H9 (cell line): Measurements from ENCODE around the gene TSPAN4. TPM values are rescaled to one million over a fixed set of nuclear protein-coding genes. Genes with fewer than 3 reads are reported as not detected.

Experiments
- DNase-seq: peaks from one replicate; pipeline ENCODE4 v3.0.0-alpha.2; 2017
- H2AFZ ChIP-seq: one replicate; pipeline ENCODE4 v1.6.1; 2013; ENCODE audit warnings: mild to moderate bottlenecking, low read length, control low read depth, moderate library complexity
- H2AK5ac ChIP-seq: 2 replicates; pipeline ENCODE4 v1.6.1; 2013; ENCODE audit warnings: low read length, control low read depth, mixed read lengths; ENCODE audit not compliant: insufficient read length
- H2BK120ac ChIP-seq: one replicate; pipeline ENCODE4 v1.6.1; 2013; ENCODE audit warnings: low read depth, mild to moderate bottlenecking, low read length, control low read depth, inconsistent platforms; ENCODE audit not compliant: poor library complexity, severe bottlenecking
- H2BK12ac ChIP-seq: 2 replicates; pipeline ENCODE4 v1.6.1; 2013; ENCODE audit warnings: low read length, control low read depth, mixed read lengths, low read depth; ENCODE audit not compliant: insufficient read length
- H2BK15ac ChIP-seq: 2 replicates; pipeline ENCODE4 v1.6.1; 2013; ENCODE audit warnings: low read depth, low read length, control low read depth
- H2BK20ac ChIP-seq: one replicate; pipeline ENCODE4 v1.6.1; 2013; ENCODE audit warnings: low read depth, mild to moderate bottlenecking, low read length, control low read depth, inconsistent platforms; ENCODE audit not compliant: poor library complexity, severe bottlenecking
- H2BK5ac ChIP-seq: 2 replicates; pipeline ENCODE4 v1.6.1; 2013; ENCODE audit warnings: low read length, control low read depth, mixed read lengths; ENCODE audit not compliant: insufficient read length
- H3K14ac ChIP-seq: 2 replicates; pipeline ENCODE4 v1.6.1; 2013; ENCODE audit warnings: low read length, control low read depth; ENCODE audit not compliant: insufficient read depth
- H3K18ac ChIP-seq: 2 replicates; pipeline ENCODE4 v1.6.1; 2013; ENCODE audit warnings: low read depth, mild to moderate bottlenecking, mixed read lengths, low read length, control low read depth; ENCODE audit not compliant: insufficient read length
- H3K23ac ChIP-seq: 2 replicates; pipeline ENCODE4 v1.6.1; 2013; ENCODE audit warnings: low read length, control low read depth, mixed read lengths, low read depth; ENCODE audit not compliant: insufficient read length
- H3K23me2 ChIP-seq: 2 replicates; pipeline ENCODE4 v1.6.1; 2013; ENCODE audit warnings: low read depth, mild to moderate bottlenecking, mixed read lengths, low read length, control low read depth; ENCODE audit not compliant: insufficient read length, poor library complexity, severe bottlenecking
- H3K27ac ChIP-seq: 2 replicates; pipeline ENCODE4 v1.5.1; 2013; ENCODE audit warnings: low read length, control low read depth, mixed read lengths, low read depth; ENCODE audit not compliant: insufficient read length
- H3K27me3 ChIP-seq: 2 replicates; pipeline ENCODE4 v1.6.1; 2013; ENCODE audit warnings: low read length, control low read depth, inconsistent platforms; ENCODE audit not compliant: insufficient read depth
- H3K4ac ChIP-seq: 2 replicates; pipeline ENCODE4 v1.6.1; 2013; ENCODE audit warnings: low read depth, mild to moderate bottlenecking, control low read depth, inconsistent platforms, low read length, moderate library complexity
- H3K4me1 ChIP-seq: 2 replicates; pipeline ENCODE4 v1.6.1; 2013; ENCODE audit warnings: low read length, control low read depth, inconsistent platforms; ENCODE audit not compliant: insufficient read depth
- H3K4me2 ChIP-seq: 2 replicates; pipeline ENCODE4 v1.6.1; 2013; ENCODE audit warnings: low read length, control low read depth, mixed read lengths; ENCODE audit not compliant: insufficient read length, insufficient read depth
- H3K56ac ChIP-seq: 2 replicates; pipeline ENCODE4 v1.6.1; 2013; ENCODE audit warnings: low read depth, mild to moderate bottlenecking, mixed read lengths, low read length, control low read depth; ENCODE audit not compliant: insufficient read length
- H3K79me1 ChIP-seq: 2 replicates; pipeline ENCODE4 v1.6.1; 2013; ENCODE audit warnings: low read depth, mild to moderate bottlenecking, moderate library complexity, low read length, control low read depth, inconsistent platforms; ENCODE audit not compliant: insufficient read depth, poor library complexity, severe bottlenecking
- H3K79me2 ChIP-seq: 2 replicates; pipeline ENCODE4 v1.6.1; 2013; ENCODE audit warnings: low read length, control low read depth, inconsistent platforms; ENCODE audit not compliant: insufficient read depth
- H3K9ac ChIP-seq: 2 replicates; pipeline ENCODE4 v1.6.1; 2013; ENCODE audit warnings: low read length, control low read depth, mixed read lengths; ENCODE audit not compliant: insufficient read length; ENCODE audit errors: extremely low read depth
- H3K9me3 ChIP-seq: one replicate; pipeline ENCODE4 v1.6.1; 2013; ENCODE audit warnings: low read depth, low read length, inconsistent platforms; ENCODE audit not compliant: control insufficient read depth
- H3T11ph ChIP-seq: one replicate; pipeline ENCODE4 v1.6.1; 2013; ENCODE audit warnings: mild to moderate bottlenecking, low read length, control low read depth, inconsistent platforms
- H4K20me1 ChIP-seq: one replicate; pipeline ENCODE4 v1.6.1; 2013; ENCODE audit not compliant: control insufficient read depth, insufficient read length, insufficient read depth
- H4K5ac ChIP-seq: 2 replicates; pipeline ENCODE4 v1.6.1; 2013; ENCODE audit warnings: low read depth, mild to moderate bottlenecking, mixed read lengths, low read length, control low read depth; ENCODE audit not compliant: insufficient read length
- H4K8ac ChIP-seq: replicated peaks from 2 replicates; pipeline ENCODE4 v1.6.1; 2013; ENCODE audit warnings: low read length, control low read depth, mixed read lengths, low read depth; ENCODE audit not compliant: insufficient read length
- H4K91ac ChIP-seq: 2 replicates; pipeline ENCODE4 v1.6.1; 2013; ENCODE audit warnings: low read depth, mild to moderate bottlenecking, moderate library complexity, mixed read lengths, low read length, control low read depth; ENCODE audit not compliant: insufficient read length
- H3K27ac Mint-ChIP-seq, 3 experiments: 2 replicates in 2 of 3; 3 replicates in 1 of 3; pipeline ENCODE4 v1.8.0; 2020 to 2021; ENCODE audit warnings: mixed read lengths in 3 of 3, mild to moderate bottlenecking in 1 of 3, moderate library complexity in 1 of 3
- H3K27me3 Mint-ChIP-seq: 2 replicates; pipeline ENCODE4 v1.8.0; 2021; ENCODE audit warnings: low read depth, mild to moderate bottlenecking, moderate library complexity, mixed read lengths
- H3K36me3 Mint-ChIP-seq, 3 experiments: 2 replicates in 2 of 3; 3 replicates in 1 of 3; pipeline ENCODE4 v1.8.0; 2020 to 2021; ENCODE audit warnings: low read depth in 3 of 3, mixed read lengths in 3 of 3; ENCODE audit not compliant: insufficient read depth in 1 of 3
- H3K4me1 Mint-ChIP-seq, 2 experiments: 2 replicates each; pipeline ENCODE4 v1.8.0; 2020; ENCODE audit warnings: mixed read lengths in 2 of 2
- H3K4me3 Mint-ChIP-seq, 2 experiments: 2 replicates in 1 of 2; 3 replicates in 1 of 2; pipeline ENCODE4 v1.8.0; 2020 to 2021; ENCODE audit warnings: mild to moderate bottlenecking in 2 of 2, mixed read lengths in 2 of 2, moderate library complexity in 1 of 2
- H3K9me3 Mint-ChIP-seq, 2 experiments: 2 replicates in 1 of 2; 3 replicates in 1 of 2; pipeline ENCODE4 v1.8.0; 2020; ENCODE audit warnings: mild to moderate bottlenecking in 2 of 2, mixed read lengths in 2 of 2, moderate library complexity in 1 of 2
- CTCF ChIP-seq: fragments of 200-600 bp; sonication (generic); conservative IDR thresholded peaks from 3 replicates; pipeline ENCODE4 v1.8.0; 2021; ENCODE audit warnings: antibody characterized with exemption, mild to moderate bottlenecking
- WGBS: extraction: QIAGEN DNeasy Blood & Tissue Kit; methylation state at CpG from one replicate; pipeline ENCODE4 v1.1.7; 2013; ENCODE audit warnings: missing lambda C conversion rate, low lambda C conversion rate, mixed read lengths; ENCODE audit not compliant: insufficient read length; ENCODE audit errors: extremely low coverage; 5-methylcytosine and 5-hydroxymethylcytosine counted together
- total RNA-seq: library from RNA; stranded (reverse); gene quantifications from 2 replicates; pipeline ENCODE4 v1.2.1, GENCODE V29; 2021

TSPAN4 gene
- total RNA-seq, 1 experiment from 2014 or later: 64.6 TPM

DNA sequence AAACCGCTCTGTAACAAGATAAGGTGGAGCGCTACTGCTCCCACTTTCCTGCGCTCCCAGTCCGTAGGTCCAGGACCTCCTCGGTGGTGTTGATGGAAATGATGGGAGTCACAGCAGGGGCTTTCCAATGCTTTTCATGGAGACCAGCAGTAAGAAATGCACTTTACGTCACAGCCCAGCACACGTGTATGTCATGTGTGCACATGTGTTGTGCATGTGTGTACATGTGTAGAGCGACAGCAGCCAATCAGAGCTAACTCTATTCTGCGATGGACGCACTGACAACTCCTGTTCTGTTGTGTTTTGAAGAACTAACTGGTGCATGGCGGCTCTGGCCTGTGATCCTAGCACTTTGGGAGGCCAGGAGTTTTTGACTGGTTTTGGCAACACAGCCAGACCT lies 66.8 kb downstream of the TSPAN4 start:
- Histone ChIP-seq H3K14ac (no peak overlapping the region), H2BK5ac (no peak overlapping the region), H3T11ph (no peak overlapping the region), H3K79me2 (peaks cover 3% of the 10 kb centered on the region; the same call in 1 of the 2 replicates), H4K91ac (no peak overlapping the region), H3K4me2 (no peak overlapping the region), H3K9me3 (no peaks in the 10 kb centered on the region), H3K23me2 (peaks cover 18% of the 10 kb centered on the region), H3K23ac (no peak overlapping the region), H2BK12ac (no peak overlapping the region), H4K8ac (no peak overlapping the region), H3K4ac (no peak overlapping the region), H2AK5ac (no peak overlapping the region), H3K56ac (no peak overlapping the region), H2BK20ac (no peak overlapping the region), H3K4me1 (no peaks in the 10 kb centered on the region; the same call in 1 of the 2 replicates), H3K18ac (no peak overlapping the region), H3K27ac (no peak overlapping the region), H2BK15ac (no peak overlapping the region), H2AFZ (no peak overlapping the region), H2BK120ac (no peak overlapping the region), H3K9ac (no peak overlapping the region), H3K79me1 (peaks cover 6% of the 10 kb centered on the region), H3K27me3 (no peaks in the 10 kb centered on the region), H4K20me1 (peaks cover 3% of the 10 kb centered on the region), H4K5ac (no peak overlapping the region)
- DNase-seq: no peak
- peak overlapping the region; percentile 94 to 98 for H3K4me3 Mint-ChIP-seq
- peak overlapping the region in 1 of 3 experiments; percentile 62; a peak in 1 of 7 replicates for H3K27ac Mint-ChIP-seq
- H3K36me3 Mint-ChIP-seq: peaks cover 2 to 35% (median 23%) of the 10 kb centered on the region in 3 experiments; a peak in 6 of 7 replicates
- H3K9me3 Mint-ChIP-seq: no peaks in the 10 kb centered on the region; a peak in 1 of 5 replicates
- no peaks in the 10 kb centered on the region for H3K27me3 Mint-ChIP-seq
- TF ChIP-seq CTCF: no peak
- H3K4me1 Mint-ChIP-seq: peaks cover 9 to 14% of the 10 kb centered on the region in 2 experiments
- no CpG with 5 or more reads among the region's 11 CpGs for WGBS
